Measurements from ENCODE around the gene GSX2. TPM values are rescaled to one million over a fixed set of nuclear protein-coding genes. Genes with fewer than 3 reads are reported as not detected.
A peak's percentile ranks its signal among the peaks of the same experiment; 100 is the strongest.

The GSX2 gene
- total and polyA plus RNA-seq, 2 donors (not counting 1 experiment from before 2014, with no cell fraction given) = 0.05 to 0.33 TPM

DNA sequence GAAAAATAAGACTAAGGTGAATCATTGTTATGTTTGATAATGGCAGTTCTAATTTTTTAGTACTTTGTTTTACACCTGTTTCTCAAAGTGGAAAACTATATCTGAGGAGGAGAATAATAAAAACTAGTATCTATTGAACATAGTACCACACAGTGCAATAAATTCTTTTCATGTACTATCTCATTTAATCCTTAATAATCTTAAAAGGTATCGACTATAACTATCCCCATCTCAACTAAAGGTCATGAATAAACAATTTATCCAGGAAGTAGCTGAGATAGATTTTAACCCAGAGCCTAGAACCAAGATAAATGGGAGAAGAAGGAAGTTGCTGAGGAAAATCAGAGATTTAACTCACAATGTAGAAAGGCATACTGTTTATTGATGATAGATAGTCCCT is 38.1 kb upstream of the GSX2 start:
- no peak overlapping the region for H3K9ac ChIP-seq (ENCODE audit: insufficient read depth, low read length)
- peak overlapping the region; percentile 77 for H3K4me2 ChIP-seq (ENCODE audit: extremely low read depth, insufficient read depth, low read length)
- no peak for DNase-seq (ENCODE audit: low read depth in 2 of 2)
- no peak for TF ChIP-seq EZH2 (IDR thresholded peaks at IDR 0.05; ENCODE audit: low read length, missing control alignments)
- TF ChIP-seq, protein P1, sequence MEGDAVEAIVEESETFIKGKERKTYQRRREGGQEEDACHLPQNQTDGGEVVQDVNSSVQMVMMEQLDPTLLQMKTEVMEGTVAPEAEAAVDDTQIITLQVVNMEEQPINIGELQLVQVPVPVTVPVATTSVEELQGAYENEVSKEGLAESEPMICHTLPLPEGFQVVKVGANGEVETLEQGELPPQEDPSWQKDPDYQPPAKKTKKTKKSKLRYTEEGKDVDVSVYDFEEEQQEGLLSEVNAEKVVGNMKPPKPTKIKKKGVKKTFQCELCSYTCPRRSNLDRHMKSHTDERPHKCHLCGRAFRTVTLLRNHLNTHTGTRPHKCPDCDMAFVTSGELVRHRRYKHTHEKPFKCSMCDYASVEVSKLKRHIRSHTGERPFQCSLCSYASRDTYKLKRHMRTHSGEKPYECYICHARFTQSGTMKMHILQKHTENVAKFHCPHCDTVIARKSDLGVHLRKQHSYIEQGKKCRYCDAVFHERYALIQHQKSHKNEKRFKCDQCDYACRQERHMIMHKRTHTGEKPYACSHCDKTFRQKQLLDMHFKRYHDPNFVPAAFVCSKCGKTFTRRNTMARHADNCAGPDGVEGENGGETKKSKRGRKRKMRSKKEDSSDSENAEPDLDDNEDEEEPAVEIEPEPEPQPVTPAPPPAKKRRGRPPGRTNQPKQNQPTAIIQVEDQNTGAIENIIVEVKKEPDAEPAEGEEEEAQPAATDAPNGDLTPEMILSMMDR (conservative IDR thresholded peaks at IDR 0.05 in 1 of 2, IDR thresholded peaks at IDR 0.05 in 1 of 2; ENCODE audit: low read depth in 1 of 2, low read length in 2 of 2) = no peak
- peak overlapping the region; percentile 86 to 95 (median 92) for H3K4me3 ChIP-seq (replicated peaks in 1 of 4; ENCODE audit: control extremely low read depth in 1 of 4, insufficient read depth in 1 of 4, low read depth in 3 of 4, low read length in 4 of 4)
- H3K4me1 ChIP-seq (ENCODE audit: control insufficient read depth, extremely low read depth, insufficient read depth, low read length) = peaks cover 12% of the 10 kb centered on the region
- no peaks in the 10 kb centered on the region for H3K36me3 ChIP-seq (ENCODE audit: control insufficient read depth, insufficient read depth, low read length)
- peaks cover 4% of the 10 kb centered on the region for H4K20me1 ChIP-seq (ENCODE audit: control insufficient read depth, extremely low read depth, insufficient read depth, low read length)
- no peak overlapping the region for H3K27ac ChIP-seq (ENCODE audit: insufficient read depth, low read length)
- H3K9me3 ChIP-seq (ENCODE audit: control insufficient read depth, insufficient read depth, low read depth, low read length) = no peaks in the 10 kb centered on the region
- no peaks in the 10 kb centered on the region for H3K27me3 ChIP-seq (ENCODE audit: control insufficient read depth, insufficient read depth, low read length)
- H2AFZ ChIP-seq (ENCODE audit: low read length) = no peak overlapping the region
- H3K79me2 ChIP-seq (ENCODE audit: control insufficient read depth, insufficient read depth, low read length) = peaks cover 73% of the 10 kb centered on the region

DNA sequence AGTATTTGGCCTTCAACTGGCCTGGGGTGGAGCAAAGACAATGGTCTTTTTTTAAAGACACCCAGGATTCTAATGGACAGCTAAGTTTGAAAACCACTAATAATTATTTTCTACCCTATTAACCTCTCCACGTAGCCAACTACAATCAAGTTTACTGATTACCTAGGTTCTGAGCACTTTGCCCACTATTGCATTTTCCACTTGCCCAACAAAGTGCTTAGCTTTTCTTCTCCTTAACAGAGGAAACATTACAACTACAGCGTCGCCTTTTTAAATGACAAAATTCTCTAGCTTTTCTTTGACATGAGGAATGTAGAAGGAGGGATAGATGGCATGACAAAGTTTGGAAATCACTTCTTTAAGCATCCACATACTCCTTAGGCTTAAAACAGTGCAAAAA is 37.6 kb upstream of the GSX2 start:
- Histone ChIP-seq H3K4me2 (ENCODE audit: extremely low read depth, insufficient read depth, low read length) (peak overlapping the region; percentile 77), H3K27me3 (ENCODE audit: control insufficient read depth, insufficient read depth, low read length) (no peaks in the 10 kb centered on the region), H3K36me3 (ENCODE audit: control insufficient read depth, insufficient read depth, low read length) (no peaks in the 10 kb centered on the region), H2AFZ (ENCODE audit: low read length) (no peak overlapping the region), H3K4me3 (replicated peaks in 1 of 4; ENCODE audit: control extremely low read depth in 1 of 4, insufficient read depth in 1 of 4, low read depth in 3 of 4, low read length in 4 of 4) (peak overlapping the region; percentile 86 to 95 (median 92)), H3K27ac (ENCODE audit: insufficient read depth, low read length) (no peak overlapping the region), H3K79me2 (ENCODE audit: control insufficient read depth, insufficient read depth, low read length) (peaks cover 68% of the 10 kb centered on the region), H3K4me1 (ENCODE audit: control insufficient read depth, extremely low read depth, insufficient read depth, low read length) (peaks cover 15% of the 10 kb centered on the region), H3K9ac (ENCODE audit: insufficient read depth, low read length) (peak overlapping the region; percentile 13), H4K20me1 (ENCODE audit: control insufficient read depth, extremely low read depth, insufficient read depth, low read length) (peaks cover 4% of the 10 kb centered on the region), H3K9me3 (ENCODE audit: control insufficient read depth, insufficient read depth, low read depth, low read length) (no peaks in the 10 kb centered on the region)
- DNase-seq (ENCODE audit: low read depth in 2 of 2) = no peak
- TF ChIP-seq EZH2 (IDR thresholded peaks at IDR 0.05; ENCODE audit: low read length, missing control alignments) = no peak
- TF ChIP-seq, protein P1 (conservative IDR thresholded peaks at IDR 0.05 in 1 of 2, IDR thresholded peaks at IDR 0.05 in 1 of 2; ENCODE audit: low read depth in 1 of 2, low read length in 2 of 2) = no peak

DNA sequence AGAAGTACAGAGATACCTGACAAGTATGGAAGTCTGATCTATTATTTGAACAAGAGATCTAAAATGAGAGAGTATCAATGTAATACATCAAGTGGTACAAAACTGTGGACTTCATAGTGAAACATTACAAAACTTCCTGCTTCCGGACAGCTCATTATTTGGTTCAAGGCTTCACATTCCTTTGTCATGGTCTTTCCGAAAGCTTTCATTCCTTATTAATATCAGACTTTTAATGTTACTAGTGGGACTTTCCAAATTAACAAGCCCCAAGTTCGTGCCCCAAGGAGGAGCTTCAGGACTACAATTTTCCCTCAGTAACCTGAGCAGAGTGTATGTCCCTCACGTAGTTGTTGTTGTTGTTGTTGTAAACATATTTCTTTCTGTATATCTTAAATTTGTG is 36.7 kb upstream of the GSX2 start:
- TF ChIP-seq, protein P1 (conservative IDR thresholded peaks at IDR 0.05 in 1 of 2, IDR thresholded peaks at IDR 0.05 in 1 of 2; ENCODE audit: low read depth in 1 of 2, low read length in 2 of 2) = no peak
- TF ChIP-seq EZH2 (IDR thresholded peaks at IDR 0.05; ENCODE audit: low read length, missing control alignments) = no peak
- peaks cover 59% of the 10 kb centered on the region for H3K79me2 ChIP-seq (ENCODE audit: control insufficient read depth, insufficient read depth, low read length)
- peak overlapping the region; percentile 86 to 95 (median 92) for H3K4me3 ChIP-seq (replicated peaks in 1 of 4; ENCODE audit: control extremely low read depth in 1 of 4, insufficient read depth in 1 of 4, low read depth in 3 of 4, low read length in 4 of 4)
- DNase-seq (ENCODE audit: low read depth in 2 of 2) = peak; percentile 40 to 63
- H3K36me3 ChIP-seq (ENCODE audit: control insufficient read depth, insufficient read depth, low read length) = no peaks in the 10 kb centered on the region
- H4K20me1 ChIP-seq (ENCODE audit: control insufficient read depth, extremely low read depth, insufficient read depth, low read length) = peaks cover 4% of the 10 kb centered on the region
- no peaks in the 10 kb centered on the region for H3K27me3 ChIP-seq (ENCODE audit: control insufficient read depth, insufficient read depth, low read length)
- no peak overlapping the region for H2AFZ ChIP-seq (ENCODE audit: low read length)
- no peaks in the 10 kb centered on the region for H3K9me3 ChIP-seq (ENCODE audit: control insufficient read depth, insufficient read depth, low read depth, low read length)
- peak overlapping the region; percentile 96 for H3K27ac ChIP-seq (ENCODE audit: insufficient read depth, low read length)
- peak overlapping the region; percentile 77 for H3K4me2 ChIP-seq (ENCODE audit: extremely low read depth, insufficient read depth, low read length)
- peaks cover 16% of the 10 kb centered on the region for H3K4me1 ChIP-seq (ENCODE audit: control insufficient read depth, extremely low read depth, insufficient read depth, low read length)
- H3K9ac ChIP-seq (ENCODE audit: insufficient read depth, low read length) = peak overlapping the region; percentile 98

Data from fibroblast of lung (primary cell).